RWPE2 (cell line): ENCODE data around the gene FAAP100.
A peak's percentile ranks its signal among the peaks of the same experiment; 100 is the strongest.

Experiments
- ATAC-seq: fragments of 200-7000 bp; cut with Tn5 transposase; 3 replicates; pipeline ENCODE4 v1.9.1; 2021; ENCODE audit warnings: low read depth
- DNase-seq: peaks from one replicate; pipeline ENCODE4 v3.0.0-alpha.2; 2020; ENCODE audit warnings: low spot score
- H3K27ac ChIP-seq: fragments of 450-650 bp; 2 replicates; pipeline ENCODE4 v1.5.1; 2017; ENCODE audit warnings: mild to moderate bottlenecking; ENCODE audit not compliant: poor library complexity, severe bottlenecking
- H3K27me3 ChIP-seq: fragments of 250-450 bp; sonication (Bioruptor Pico); 2 replicates; pipeline ENCODE4 v1.5.1; 2021; ENCODE audit warnings: mild to moderate bottlenecking, moderate library complexity; ENCODE audit not compliant: insufficient read depth, poor library complexity, severe bottlenecking
- H3K36me3 ChIP-seq: fragments of 250-450 bp; sonication (Bioruptor Pico); 2 replicates; pipeline ENCODE4 v1.5.1; 2020; ENCODE audit warnings: low read depth, mild to moderate bottlenecking, moderate library complexity
- H3K4me1 ChIP-seq: fragments of 250-450 bp; sonication (Bioruptor Pico); 2 replicates; pipeline ENCODE4 v1.5.1; 2021; ENCODE audit warnings: mild to moderate bottlenecking, moderate library complexity; ENCODE audit not compliant: insufficient read depth, poor library complexity, severe bottlenecking
- H3K4me3 ChIP-seq: fragments of 250-450 bp; sonication (Bioruptor Pico); 2 replicates; pipeline ENCODE4 v1.5.1; 2021; ENCODE audit warnings: mild to moderate bottlenecking, moderate library complexity; ENCODE audit not compliant: severe bottlenecking
- H3K9me3 ChIP-seq: fragments of 250-450 bp; sonication (Bioruptor Pico); 2 replicates; pipeline ENCODE4 v1.5.1; 2021; ENCODE audit warnings: mild to moderate bottlenecking, moderate library complexity; ENCODE audit not compliant: severe bottlenecking
- TF ChIP-seq, protein P1 (sequence below): fragments of 450-650 bp; IDR thresholded peaks from one replicate; pipeline ENCODE4 v1.5.1; 2017; ENCODE audit warnings: mild to moderate bottlenecking, moderate library complexity; ENCODE audit not compliant: poor library complexity, severe bottlenecking

Gene FAAP100

DNA sequence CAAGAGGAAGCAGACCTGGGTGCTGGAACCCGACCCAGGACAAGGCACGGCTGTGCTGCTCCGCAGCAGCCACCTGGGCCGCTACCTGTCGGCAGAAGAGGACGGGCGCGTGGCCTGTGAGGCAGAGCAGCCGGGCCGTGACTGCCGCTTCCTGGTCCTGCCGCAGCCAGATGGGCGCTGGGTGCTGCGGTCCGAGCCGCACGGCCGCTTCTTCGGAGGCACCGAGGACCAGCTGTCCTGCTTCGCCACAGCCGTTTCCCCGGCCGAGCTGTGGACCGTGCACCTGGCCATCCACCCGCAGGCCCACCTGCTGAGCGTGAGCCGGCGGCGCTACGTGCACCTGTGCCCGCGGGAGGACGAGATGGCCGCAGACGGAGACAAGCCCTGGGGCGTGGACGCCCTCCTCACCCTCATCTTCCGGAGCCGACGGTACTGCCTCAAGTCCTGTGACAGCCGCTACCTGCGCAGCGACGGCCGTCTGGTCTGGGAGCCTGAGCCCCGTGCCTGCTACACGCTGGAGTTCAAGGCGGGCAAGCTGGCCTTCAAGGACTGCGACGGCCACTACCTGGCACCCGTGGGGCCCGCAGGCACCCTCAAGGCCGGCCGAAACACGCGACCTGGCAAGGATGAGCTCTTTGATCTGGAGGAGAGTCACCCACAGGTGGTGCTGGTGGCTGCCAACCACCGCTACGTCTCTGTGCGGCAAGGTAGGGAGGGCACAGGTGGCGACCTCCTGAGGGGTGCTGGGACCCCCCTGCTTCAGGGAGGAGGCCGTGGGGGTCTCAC, 23.3 kb downstream of the FAAP100 start:
- ATAC-seq (no peak), DNase-seq (no peak)
- no peak overlapping the region for H3K27ac ChIP-seq
- no peaks in the 10 kb centered on the region for H3K36me3 ChIP-seq
- TF ChIP-seq, protein P1, sequence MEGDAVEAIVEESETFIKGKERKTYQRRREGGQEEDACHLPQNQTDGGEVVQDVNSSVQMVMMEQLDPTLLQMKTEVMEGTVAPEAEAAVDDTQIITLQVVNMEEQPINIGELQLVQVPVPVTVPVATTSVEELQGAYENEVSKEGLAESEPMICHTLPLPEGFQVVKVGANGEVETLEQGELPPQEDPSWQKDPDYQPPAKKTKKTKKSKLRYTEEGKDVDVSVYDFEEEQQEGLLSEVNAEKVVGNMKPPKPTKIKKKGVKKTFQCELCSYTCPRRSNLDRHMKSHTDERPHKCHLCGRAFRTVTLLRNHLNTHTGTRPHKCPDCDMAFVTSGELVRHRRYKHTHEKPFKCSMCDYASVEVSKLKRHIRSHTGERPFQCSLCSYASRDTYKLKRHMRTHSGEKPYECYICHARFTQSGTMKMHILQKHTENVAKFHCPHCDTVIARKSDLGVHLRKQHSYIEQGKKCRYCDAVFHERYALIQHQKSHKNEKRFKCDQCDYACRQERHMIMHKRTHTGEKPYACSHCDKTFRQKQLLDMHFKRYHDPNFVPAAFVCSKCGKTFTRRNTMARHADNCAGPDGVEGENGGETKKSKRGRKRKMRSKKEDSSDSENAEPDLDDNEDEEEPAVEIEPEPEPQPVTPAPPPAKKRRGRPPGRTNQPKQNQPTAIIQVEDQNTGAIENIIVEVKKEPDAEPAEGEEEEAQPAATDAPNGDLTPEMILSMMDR: no peak
- peaks cover 4% of the 10 kb centered on the region for H3K27me3 ChIP-seq
- no peaks in the 10 kb centered on the region for H3K4me1 ChIP-seq
- H3K4me3 ChIP-seq: no peak overlapping the region
- H3K9me3 ChIP-seq: no peaks in the 10 kb centered on the region

DNA sequence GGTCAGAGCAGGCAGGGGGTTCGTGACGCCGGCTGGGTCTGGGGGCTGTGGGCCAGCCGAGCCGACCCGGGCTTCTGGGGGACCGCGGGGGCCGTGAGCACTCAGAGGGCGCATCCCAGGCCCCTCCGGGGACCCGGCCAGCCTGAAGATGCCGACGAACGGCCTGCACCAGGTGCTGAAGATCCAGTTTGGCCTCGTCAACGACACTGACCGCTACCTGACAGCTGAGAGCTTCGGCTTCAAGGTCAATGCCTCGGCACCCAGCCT, 23.8 kb downstream of the FAAP100 start:
- Histone ChIP-seq H3K4me1 (no peaks in the 10 kb centered on the region), H3K9me3 (no peaks in the 10 kb centered on the region), H3K27me3 (peaks cover 4% of the 10 kb centered on the region), H3K36me3 (no peaks in the 10 kb centered on the region), H3K27ac (no peak overlapping the region), H3K4me3 (no peak overlapping the region)
- ATAC-seq (no peak), DNase-seq (no peak)
- TF ChIP-seq, protein P1: no peak

DNA sequence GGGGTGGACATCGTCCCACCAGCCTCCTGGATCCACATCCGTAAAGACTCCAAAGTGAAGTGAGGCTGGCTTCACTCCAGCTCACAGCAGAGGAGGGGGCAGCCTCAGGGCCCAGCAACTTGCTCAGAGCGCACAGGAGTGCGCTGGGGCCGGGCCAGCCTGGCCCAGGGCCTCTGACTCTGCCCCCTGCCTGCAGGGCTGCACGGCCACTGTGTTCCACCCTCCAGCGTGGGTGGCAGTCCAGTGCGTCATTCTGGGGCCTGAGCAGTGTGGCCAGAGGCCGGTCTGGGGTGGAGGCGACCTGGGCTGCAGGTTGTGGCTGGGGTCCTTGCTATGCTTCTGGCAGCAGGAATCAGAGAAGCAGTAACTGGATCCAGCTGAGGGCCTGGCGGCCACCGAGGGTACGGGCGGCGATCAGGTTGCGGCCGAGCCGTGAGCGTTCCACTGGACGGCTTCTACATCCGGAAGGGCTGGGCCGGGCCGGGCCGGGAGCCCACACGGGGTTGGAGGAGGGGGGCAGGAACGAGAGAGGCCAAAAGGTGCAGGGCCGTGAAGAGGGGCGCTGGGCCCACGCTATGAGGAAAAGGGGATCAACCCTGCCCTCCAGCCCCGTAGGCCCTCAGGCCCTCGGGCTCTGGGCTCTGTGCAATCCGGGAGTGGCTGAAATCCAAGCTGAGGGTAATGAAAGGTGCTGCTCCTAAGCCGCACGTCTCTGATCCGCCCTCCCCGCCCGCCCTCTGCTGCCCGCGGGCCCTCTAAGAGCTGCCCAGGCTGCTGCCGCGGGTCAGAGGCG, 24.4 kb downstream of the FAAP100 start, which contains the start of gene FSCN2:
Gene FSCN2, plus strand, starts transcription at position 787 of the 793 bp plus-strand sequence. CDS start 155 bp downstream, outside the sequence.
- H3K9me3 ChIP-seq: no peaks in the 10 kb centered on the region
- TF ChIP-seq, protein P1: no peak
- no peak within 1 kb of the TSS for H3K27ac ChIP-seq
- peaks cover 4% of the 10 kb centered on the region for H3K27me3 ChIP-seq
- ATAC-seq (peak; percentile 44), DNase-seq (no peak)
- no peaks in the 10 kb centered on the region for H3K36me3 ChIP-seq
- H3K4me1 ChIP-seq: no peaks in the 10 kb centered on the region
- no peak within 1 kb of the TSS for H3K4me3 ChIP-seq

DNA sequence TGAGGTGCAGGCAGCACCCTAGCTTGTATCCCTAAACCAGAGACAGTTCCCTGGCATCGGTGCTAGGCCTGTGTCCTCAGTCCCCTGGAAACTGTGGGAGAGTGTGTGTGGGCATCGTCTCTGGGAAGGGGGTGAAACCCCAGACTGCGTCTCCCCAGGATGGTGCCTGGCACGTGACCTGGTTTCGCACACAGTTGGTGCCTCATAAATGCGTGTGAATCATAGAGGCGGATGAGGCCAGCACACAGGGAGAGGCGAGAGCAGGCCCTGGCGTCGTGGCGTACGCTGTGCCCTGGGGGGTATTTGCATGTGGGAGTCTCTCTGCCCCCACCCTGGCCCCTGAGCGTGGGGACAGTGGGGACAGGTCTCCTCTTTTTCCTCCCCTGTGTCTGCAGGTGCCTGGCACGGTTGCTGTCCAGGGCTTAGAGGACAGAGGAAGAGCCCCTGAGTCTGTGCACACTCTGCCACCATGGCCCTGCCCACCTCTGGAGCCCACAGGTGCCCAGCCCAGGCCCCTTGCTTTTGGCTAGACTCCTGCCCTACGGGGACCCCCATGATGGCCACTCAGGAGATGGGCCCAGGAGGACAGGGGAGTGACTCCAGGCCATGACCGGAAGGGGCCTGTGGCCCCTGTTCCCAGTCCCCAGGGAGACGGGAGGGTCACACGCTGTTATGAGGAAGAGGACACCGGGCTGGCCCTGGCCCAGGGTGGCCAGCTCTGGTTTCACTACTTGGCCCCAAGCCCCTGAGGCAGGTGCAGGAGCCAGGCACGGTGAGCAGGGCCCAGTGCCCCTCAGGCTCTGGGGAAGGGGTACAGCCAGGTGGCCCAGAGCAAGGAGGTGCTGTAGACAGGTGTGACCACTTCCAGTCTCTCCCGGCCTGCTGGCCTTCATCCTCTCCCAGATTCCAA, 25.2 kb downstream of the FAAP100 start:
- H3K4me3 ChIP-seq: no peak overlapping the region
- H3K27me3 ChIP-seq: peaks cover 4% of the 10 kb centered on the region
- no peak for DNase-seq
- H3K4me1 ChIP-seq: no peaks in the 10 kb centered on the region
- ATAC-seq: no peak
- H3K36me3 ChIP-seq: no peaks in the 10 kb centered on the region
- no peaks in the 10 kb centered on the region for H3K9me3 ChIP-seq
- TF ChIP-seq, protein P1: no peak
- H3K27ac ChIP-seq: no peak overlapping the region
